Neural cell (in vitro differentiated cells): ENCODE measurements around the gene ADGRG7. TPM values are rescaled to one million over a fixed set of nuclear protein-coding genes. Genes with fewer than 3 reads are reported as not detected.

Experiments used
- H2AFZ ChIP-seq: fragments of 200-600, 300-800 bp; sonication (generic), shearing (Covaris generic); 2 replicates; pipeline ENCODE4 v1.6.0; 2014; ENCODE audit warnings: low read depth, mild to moderate bottlenecking, antibody characterized with exemption, low read length, moderate library complexity
- H3F3A ChIP-seq: fragments of 200-600 bp; shearing (Covaris generic); 2 replicates; pipeline ENCODE4 v1.6.1; 2016; ENCODE audit warnings: mild to moderate bottlenecking, moderate library complexity, mixed read lengths, antibody characterized with exemption, low read length; ENCODE audit not compliant: insufficient read depth, poor library complexity, severe bottlenecking
- H3K27ac ChIP-seq: fragments of 200-600, 300-800 bp; sonication (generic), shearing (Covaris generic); 2 replicates; pipeline ENCODE4 v1.5.1; 2014; ENCODE audit warnings: mild to moderate bottlenecking, low read length, moderate library complexity
- H3K27me3 ChIP-seq: fragments of 300-800, 200-600 bp; sonication (generic), shearing (Covaris generic); 2 replicates; pipeline ENCODE4 v1.6.0; 2014; ENCODE audit warnings: mild to moderate bottlenecking, low read depth, low read length, moderate library complexity; ENCODE audit not compliant: insufficient read depth
- H3K36me3 ChIP-seq: fragments of 300-800, 200-600 bp; sonication (generic), shearing (Covaris generic); 2 replicates; pipeline ENCODE4 v1.5.1; 2014; ENCODE audit warnings: mild to moderate bottlenecking, antibody characterized with exemption, low read length, moderate library complexity; ENCODE audit not compliant: insufficient read depth
- H3K4me2 ChIP-seq: fragments of 300-800, 200-600 bp; sonication (generic), shearing (Covaris generic); 2 replicates; pipeline ENCODE4 v1.6.0; 2014; ENCODE audit warnings: mild to moderate bottlenecking, low read length
- H3K4me3 ChIP-seq: fragments of 300-800, 200-600 bp; sonication (generic), shearing (Covaris generic); 2 replicates; pipeline ENCODE4 v1.5.1; 2014; ENCODE audit warnings: mild to moderate bottlenecking, low read length, moderate library complexity
- H3K79me2 ChIP-seq: fragments of 200-600 bp; shearing (Covaris generic); replicated peaks from 2 replicates; pipeline ENCODE4 v1.6.0; 2014; ENCODE audit warnings: mild to moderate bottlenecking, low read length, moderate library complexity; ENCODE audit not compliant: insufficient read depth
- H3K9ac ChIP-seq: fragments of 300-800, 200-600 bp; sonication (generic), shearing (Covaris generic); 2 replicates; pipeline ENCODE4 v1.6.1; 2016; ENCODE audit warnings: mild to moderate bottlenecking, low read length, mixed read lengths
- H3K9me2 ChIP-seq: fragments of 200-600 bp; shearing (Covaris generic); 2 replicates; pipeline ENCODE4 v1.6.1; 2016; ENCODE audit warnings: mild to moderate bottlenecking, low read length, mixed read lengths; ENCODE audit not compliant: insufficient read depth
- H3K9me3 ChIP-seq: fragments of 200-600, 300-800 bp; sonication (generic), shearing (Covaris generic); 2 replicates; pipeline ENCODE4 v1.6.1; 2016; ENCODE audit warnings: mild to moderate bottlenecking, mixed run types, low read length, moderate library complexity, mixed read lengths
- H4K20me1 ChIP-seq: fragments of 200-600 bp; shearing (Covaris generic); 2 replicates; pipeline ENCODE4 v1.6.1; 2016; ENCODE audit warnings: mild to moderate bottlenecking, mixed run types; ENCODE audit not compliant: insufficient read depth
- EP300 ChIP-seq: fragments of 450-650 bp; conservative IDR thresholded peaks from 2 replicates; pipeline ENCODE4 v1.6.1; 2014; ENCODE audit warnings: antibody characterized with exemption, mild to moderate bottlenecking, moderate library complexity; ENCODE audit not compliant: poor library complexity, severe bottlenecking
- EZH2 ChIP-seq: fragments of 200-600, 300-800 bp; shearing (Covaris generic), sonication (generic); IDR thresholded peaks from 2 replicates; pipeline ENCODE4 v1.6.1; 2014; ENCODE audit warnings: antibody characterized with exemption, low read length, borderline replicate concordance, mild to moderate bottlenecking; ENCODE audit not compliant: insufficient read depth, poor library complexity, severe bottlenecking
- MXI1 ChIP-seq: fragments of 450-650 bp; conservative IDR thresholded peaks from 2 replicates; pipeline ENCODE4 v1.6.1; 2014; ENCODE audit warnings: antibody characterized with exemption, mild to moderate bottlenecking; ENCODE audit not compliant: poor library complexity, severe bottlenecking
- POLR2AphosphoS5 ChIP-seq: IDR thresholded peaks from 2 replicates; pipeline ENCODE4 v1.6.1; 2012
- RAD21 ChIP-seq: fragments of 450-650 bp; conservative IDR thresholded peaks from 2 replicates; pipeline ENCODE4 v1.6.1; 2014; ENCODE audit warnings: antibody characterized with exemption, mild to moderate bottlenecking, moderate library complexity
- SMC3 ChIP-seq: fragments of 450-650 bp; conservative IDR thresholded peaks from 2 replicates; pipeline ENCODE4 v1.6.1; 2014; ENCODE audit warnings: antibody characterized with exemption, mild to moderate bottlenecking, moderate library complexity; ENCODE audit not compliant: poor library complexity
- TAF1 ChIP-seq: IDR thresholded peaks from 2 replicates; pipeline ENCODE4 v1.6.1; 2012; ENCODE audit warnings: low read depth
- polyA plus RNA-seq: library from polyadenylated mRNA; depleted of rRNA; stranded (reverse); fragments of >200 nt; gene quantifications from 2 replicates; pipeline ENCODE4 v1.2.3, GENCODE V29; 2014
- TF ChIP-seq, protein P1 (sequence below): fragments of 450-650 bp; IDR thresholded peaks from 2 replicates; pipeline ENCODE4 v1.5.1; 2014; ENCODE audit warnings: antibody characterized with exemption, mild to moderate bottlenecking, moderate library complexity; ENCODE audit not compliant: poor library complexity, severe bottlenecking
- TF ChIP-seq, protein P2 (sequence below): IDR thresholded peaks from 2 replicates; pipeline ENCODE4 v1.6.1; 2012; ENCODE audit warnings: borderline replicate concordance

The ADGRG7 gene
- polyA plus RNA-seq, 1 donor from 2014 or later = not detected

DNA sequence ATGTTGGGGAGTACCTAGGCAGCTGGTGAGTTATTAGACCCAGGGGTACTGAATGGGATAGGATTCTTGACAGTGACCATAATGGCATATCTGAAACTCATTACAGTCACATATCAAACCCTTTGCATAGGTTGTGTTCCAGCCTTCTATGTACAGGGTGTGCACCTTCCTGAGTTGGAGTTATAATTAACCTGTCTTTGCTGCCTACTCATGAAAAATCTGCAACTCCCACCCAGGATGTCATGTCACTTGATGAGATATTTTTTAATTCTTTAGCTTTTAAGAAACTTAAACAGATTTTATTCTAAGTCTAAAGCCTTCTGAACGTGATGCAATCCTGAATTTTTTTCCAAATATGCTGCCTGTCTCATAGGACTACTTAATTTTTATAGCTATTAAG lies 21.1 kb upstream of the ADGRG7 start:
- Histone ChIP-seq H3K9me2 (no peaks in the 10 kb centered on the region), H2AFZ (no peak overlapping the region), H3K36me3 (no peaks in the 10 kb centered on the region), H4K20me1 (no peaks in the 10 kb centered on the region), H3K27ac (no peak overlapping the region), H3K9ac (no peak overlapping the region), H3K4me2 (no peak overlapping the region), H3K27me3 (no peaks in the 10 kb centered on the region), H3K9me3 (no peaks in the 10 kb centered on the region), H3K4me3 (no peak overlapping the region), H3F3A (no peaks in the 10 kb centered on the region), H3K79me2 (no peaks in the 10 kb centered on the region)
- TF ChIP-seq POLR2AphosphoS5 (no peak), EZH2 (no peak)

DNA sequence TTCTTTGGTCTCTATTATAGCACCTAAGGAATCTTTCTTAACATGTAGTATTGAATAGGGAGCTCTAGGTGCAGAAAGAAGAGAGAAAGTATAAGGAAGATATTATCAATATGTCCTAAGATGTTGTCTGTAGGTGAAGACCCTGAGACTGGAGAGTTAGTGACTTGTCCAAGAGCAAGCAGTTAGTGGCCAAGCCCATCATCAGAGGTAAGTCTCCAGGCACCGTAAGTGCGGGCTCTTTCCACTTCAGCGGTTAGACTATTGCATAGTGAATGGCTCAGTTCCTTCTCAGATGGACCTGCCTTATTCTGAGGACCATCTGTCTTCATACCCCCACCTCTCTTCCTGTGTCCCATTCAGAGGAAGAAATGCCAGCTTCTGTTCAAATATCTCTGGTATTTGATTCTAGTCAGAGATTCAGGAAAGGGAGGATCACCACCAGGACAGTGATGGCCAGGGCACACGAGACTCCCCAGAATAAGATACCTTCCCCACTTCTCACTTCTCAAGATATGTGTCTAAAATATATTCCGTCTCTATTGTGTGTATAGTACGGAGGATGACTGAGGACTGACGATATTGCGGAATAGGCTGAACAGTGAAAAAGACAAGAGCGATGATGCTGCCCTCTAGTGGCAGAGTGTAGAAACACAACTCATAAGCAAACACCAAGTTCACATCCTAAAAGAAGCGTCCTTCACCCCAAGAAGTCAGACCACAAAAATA lies 19.1 kb upstream of the ADGRG7 start:
- Histone ChIP-seq H3K4me2 (no peak overlapping the region), H3K27me3 (no peaks in the 10 kb centered on the region), H3F3A (no peaks in the 10 kb centered on the region), H3K27ac (no peak overlapping the region), H3K79me2 (no peaks in the 10 kb centered on the region), H4K20me1 (no peaks in the 10 kb centered on the region), H3K4me3 (peak overlapping the region; percentile 32), H3K9me3 (no peaks in the 10 kb centered on the region), H3K9ac (no peak overlapping the region), H3K36me3 (no peaks in the 10 kb centered on the region), H2AFZ (no peak overlapping the region), H3K9me2 (no peaks in the 10 kb centered on the region)
- TF ChIP-seq SMC3 = peak; percentile 90
- peak; percentile 89 for TF ChIP-seq RAD21
- TF ChIP-seq EZH2 = no peak
- TF ChIP-seq, protein P1, sequence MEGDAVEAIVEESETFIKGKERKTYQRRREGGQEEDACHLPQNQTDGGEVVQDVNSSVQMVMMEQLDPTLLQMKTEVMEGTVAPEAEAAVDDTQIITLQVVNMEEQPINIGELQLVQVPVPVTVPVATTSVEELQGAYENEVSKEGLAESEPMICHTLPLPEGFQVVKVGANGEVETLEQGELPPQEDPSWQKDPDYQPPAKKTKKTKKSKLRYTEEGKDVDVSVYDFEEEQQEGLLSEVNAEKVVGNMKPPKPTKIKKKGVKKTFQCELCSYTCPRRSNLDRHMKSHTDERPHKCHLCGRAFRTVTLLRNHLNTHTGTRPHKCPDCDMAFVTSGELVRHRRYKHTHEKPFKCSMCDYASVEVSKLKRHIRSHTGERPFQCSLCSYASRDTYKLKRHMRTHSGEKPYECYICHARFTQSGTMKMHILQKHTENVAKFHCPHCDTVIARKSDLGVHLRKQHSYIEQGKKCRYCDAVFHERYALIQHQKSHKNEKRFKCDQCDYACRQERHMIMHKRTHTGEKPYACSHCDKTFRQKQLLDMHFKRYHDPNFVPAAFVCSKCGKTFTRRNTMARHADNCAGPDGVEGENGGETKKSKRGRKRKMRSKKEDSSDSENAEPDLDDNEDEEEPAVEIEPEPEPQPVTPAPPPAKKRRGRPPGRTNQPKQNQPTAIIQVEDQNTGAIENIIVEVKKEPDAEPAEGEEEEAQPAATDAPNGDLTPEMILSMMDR = peak; percentile 91

DNA sequence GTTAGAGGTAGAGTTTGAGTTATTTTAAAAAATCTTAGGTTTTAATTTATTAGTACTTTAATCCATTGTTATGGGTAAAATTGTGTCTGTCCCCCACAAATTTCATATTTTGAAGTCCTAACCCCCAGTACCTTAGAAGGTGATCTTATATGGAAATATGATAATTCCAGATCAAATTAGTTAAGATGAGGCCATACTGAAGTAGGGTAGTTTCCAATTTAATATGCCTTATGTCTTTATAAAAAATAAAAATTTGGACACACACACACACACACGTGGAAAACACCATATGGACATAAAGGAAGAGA lies 18.6 kb upstream of the ADGRG7 start:
- Histone ChIP-seq H3K79me2 (no peaks in the 10 kb centered on the region), H3K9me3 (no peaks in the 10 kb centered on the region), H2AFZ (no peak overlapping the region), H3K36me3 (no peaks in the 10 kb centered on the region), H3K27ac (no peak overlapping the region), H3K4me3 (no peak overlapping the region), H3K9me2 (no peaks in the 10 kb centered on the region), H3K9ac (no peak overlapping the region), H3F3A (no peaks in the 10 kb centered on the region), H3K4me2 (no peak overlapping the region), H4K20me1 (no peaks in the 10 kb centered on the region), H3K27me3 (no peaks in the 10 kb centered on the region)
- TF ChIP-seq TAF1 (no peak), SMC3 (peak; percentile 2)

DNA sequence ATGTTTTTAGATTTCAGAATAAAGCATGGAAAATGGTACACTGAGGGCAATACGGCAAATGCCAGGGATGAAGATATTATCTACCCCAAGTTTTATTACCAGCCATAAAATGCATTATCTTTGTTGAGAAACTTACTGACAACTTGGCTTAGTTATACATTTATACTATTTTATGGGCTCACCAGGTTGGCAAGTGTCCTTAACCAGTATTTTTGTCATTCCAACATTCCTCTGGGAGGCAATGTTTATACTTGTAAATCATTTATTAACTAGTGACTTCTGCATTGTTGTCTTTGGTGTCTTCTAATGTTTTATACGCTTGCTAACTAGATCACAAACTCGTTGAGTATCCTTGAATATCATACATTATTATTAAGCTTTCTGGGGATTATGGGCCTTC lies 18.0 kb upstream of the ADGRG7 start:
- H3K79me2 ChIP-seq = no peaks in the 10 kb centered on the region
- no peak overlapping the region for H2AFZ ChIP-seq
- H3K27me3 ChIP-seq = no peaks in the 10 kb centered on the region
- no peaks in the 10 kb centered on the region for H3K9me3 ChIP-seq
- H3K36me3 ChIP-seq = no peaks in the 10 kb centered on the region
- TF ChIP-seq, protein P1 = no peak
- no peak for TF ChIP-seq EP300
- TF ChIP-seq SMC3 = no peak
- TF ChIP-seq POLR2AphosphoS5 = no peak
- no peak for TF ChIP-seq TAF1
- TF ChIP-seq, protein P2, sequence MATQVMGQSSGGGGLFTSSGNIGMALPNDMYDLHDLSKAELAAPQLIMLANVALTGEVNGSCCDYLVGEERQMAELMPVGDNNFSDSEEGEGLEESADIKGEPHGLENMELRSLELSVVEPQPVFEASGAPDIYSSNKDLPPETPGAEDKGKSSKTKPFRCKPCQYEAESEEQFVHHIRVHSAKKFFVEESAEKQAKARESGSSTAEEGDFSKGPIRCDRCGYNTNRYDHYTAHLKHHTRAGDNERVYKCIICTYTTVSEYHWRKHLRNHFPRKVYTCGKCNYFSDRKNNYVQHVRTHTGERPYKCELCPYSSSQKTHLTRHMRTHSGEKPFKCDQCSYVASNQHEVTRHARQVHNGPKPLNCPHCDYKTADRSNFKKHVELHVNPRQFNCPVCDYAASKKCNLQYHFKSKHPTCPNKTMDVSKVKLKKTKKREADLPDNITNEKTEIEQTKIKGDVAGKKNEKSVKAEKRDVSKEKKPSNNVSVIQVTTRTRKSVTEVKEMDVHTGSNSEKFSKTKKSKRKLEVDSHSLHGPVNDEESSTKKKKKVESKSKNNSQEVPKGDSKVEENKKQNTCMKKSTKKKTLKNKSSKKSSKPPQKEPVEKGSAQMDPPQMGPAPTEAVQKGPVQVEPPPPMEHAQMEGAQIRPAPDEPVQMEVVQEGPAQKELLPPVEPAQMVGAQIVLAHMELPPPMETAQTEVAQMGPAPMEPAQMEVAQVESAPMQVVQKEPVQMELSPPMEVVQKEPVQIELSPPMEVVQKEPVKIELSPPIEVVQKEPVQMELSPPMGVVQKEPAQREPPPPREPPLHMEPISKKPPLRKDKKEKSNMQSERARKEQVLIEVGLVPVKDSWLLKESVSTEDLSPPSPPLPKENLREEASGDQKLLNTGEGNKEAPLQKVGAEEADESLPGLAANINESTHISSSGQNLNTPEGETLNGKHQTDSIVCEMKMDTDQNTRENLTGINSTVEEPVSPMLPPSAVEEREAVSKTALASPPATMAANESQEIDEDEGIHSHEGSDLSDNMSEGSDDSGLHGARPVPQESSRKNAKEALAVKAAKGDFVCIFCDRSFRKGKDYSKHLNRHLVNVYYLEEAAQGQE = no peak
- TF ChIP-seq RAD21 = no peak
- no peak for TF ChIP-seq MXI1
- no peak for TF ChIP-seq EZH2
- no peaks in the 10 kb centered on the region for H3K9me2 ChIP-seq
- H3K27ac ChIP-seq = no peak overlapping the region
- no peak overlapping the region for H3K9ac ChIP-seq
- H4K20me1 ChIP-seq = no peaks in the 10 kb centered on the region
- H3K4me2 ChIP-seq = no peak overlapping the region
- no peak overlapping the region for H3K4me3 ChIP-seq
- H3F3A ChIP-seq = no peaks in the 10 kb centered on the region
